MM.1S (cell line): Measurements from ENCODE around the gene SPCS1.

Source experiments
- EZH2 ChIP-seq: fragments of 300-600 bp; sonication (generic); optimal IDR thresholded peaks from 2 replicates; pipeline ENCODE3; 2017; ENCODE audit warnings: low read depth, mild to moderate bottlenecking, antibody characterized with exemption, low read length, mixed read lengths
- EZH2phosphoT487 ChIP-seq: fragments of 300-600 bp; sonication (generic); IDR thresholded peaks from 2 replicates; pipeline ENCODE4 v1.6.1; 2018; ENCODE audit warnings: antibody characterized with exemption, low read length
- TF ChIP-seq, protein P1 (sequence below): fragments of 300-600 bp; sonication (generic); IDR thresholded peaks from 2 replicates; pipeline ENCODE4 v1.5.1; 2016; ENCODE audit warnings: antibody characterized with exemption, low read length, mixed read lengths

DNA sequence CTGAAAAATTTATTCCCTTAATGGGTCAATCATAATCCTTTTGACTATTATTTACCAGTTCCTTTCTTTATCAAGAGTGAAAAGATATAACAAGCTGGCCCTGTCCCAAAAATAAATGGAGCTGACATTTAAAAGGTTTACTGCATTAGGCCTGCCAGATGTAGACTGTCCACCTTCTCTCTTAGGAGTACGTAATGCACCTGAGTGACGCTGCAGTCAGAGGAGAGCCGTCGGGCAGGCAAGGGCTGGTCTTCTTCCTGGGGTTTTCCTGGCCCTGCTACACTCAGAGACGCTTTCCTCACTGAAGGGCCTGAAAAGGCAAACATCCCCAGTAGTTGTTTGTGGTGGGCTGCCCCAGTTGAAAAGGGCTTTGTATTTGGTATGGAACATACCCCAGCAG, 37.2 kb downstream of the SPCS1 start:
- TF ChIP-seq, protein P1, sequence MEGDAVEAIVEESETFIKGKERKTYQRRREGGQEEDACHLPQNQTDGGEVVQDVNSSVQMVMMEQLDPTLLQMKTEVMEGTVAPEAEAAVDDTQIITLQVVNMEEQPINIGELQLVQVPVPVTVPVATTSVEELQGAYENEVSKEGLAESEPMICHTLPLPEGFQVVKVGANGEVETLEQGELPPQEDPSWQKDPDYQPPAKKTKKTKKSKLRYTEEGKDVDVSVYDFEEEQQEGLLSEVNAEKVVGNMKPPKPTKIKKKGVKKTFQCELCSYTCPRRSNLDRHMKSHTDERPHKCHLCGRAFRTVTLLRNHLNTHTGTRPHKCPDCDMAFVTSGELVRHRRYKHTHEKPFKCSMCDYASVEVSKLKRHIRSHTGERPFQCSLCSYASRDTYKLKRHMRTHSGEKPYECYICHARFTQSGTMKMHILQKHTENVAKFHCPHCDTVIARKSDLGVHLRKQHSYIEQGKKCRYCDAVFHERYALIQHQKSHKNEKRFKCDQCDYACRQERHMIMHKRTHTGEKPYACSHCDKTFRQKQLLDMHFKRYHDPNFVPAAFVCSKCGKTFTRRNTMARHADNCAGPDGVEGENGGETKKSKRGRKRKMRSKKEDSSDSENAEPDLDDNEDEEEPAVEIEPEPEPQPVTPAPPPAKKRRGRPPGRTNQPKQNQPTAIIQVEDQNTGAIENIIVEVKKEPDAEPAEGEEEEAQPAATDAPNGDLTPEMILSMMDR, result no peak
- TF ChIP-seq EZH2 (no peak), EZH2phosphoT487 (no peak)
